RWPE2 (cell line): ENCODE data around the gene AGMO.

Experiments used
- ATAC-seq: fragments of 200-7000 bp; cut with Tn5 transposase; 3 replicates; pipeline ENCODE4 v1.9.1; 2021; ENCODE audit warnings: low read depth
- DNase-seq: peaks from one replicate; pipeline ENCODE4 v3.0.0-alpha.2; 2020; ENCODE audit warnings: low spot score
- H3K27ac ChIP-seq: fragments of 450-650 bp; 2 replicates; pipeline ENCODE4 v1.5.1; 2017; ENCODE audit warnings: mild to moderate bottlenecking; ENCODE audit not compliant: poor library complexity, severe bottlenecking
- H3K27me3 ChIP-seq: fragments of 250-450 bp; sonication (Bioruptor Pico); 2 replicates; pipeline ENCODE4 v1.5.1; 2021; ENCODE audit warnings: mild to moderate bottlenecking, moderate library complexity; ENCODE audit not compliant: insufficient read depth, poor library complexity, severe bottlenecking
- H3K36me3 ChIP-seq: fragments of 250-450 bp; sonication (Bioruptor Pico); 2 replicates; pipeline ENCODE4 v1.5.1; 2020; ENCODE audit warnings: low read depth, mild to moderate bottlenecking, moderate library complexity
- H3K4me1 ChIP-seq: fragments of 250-450 bp; sonication (Bioruptor Pico); 2 replicates; pipeline ENCODE4 v1.5.1; 2021; ENCODE audit warnings: mild to moderate bottlenecking, moderate library complexity; ENCODE audit not compliant: insufficient read depth, poor library complexity, severe bottlenecking
- H3K4me3 ChIP-seq: fragments of 250-450 bp; sonication (Bioruptor Pico); 2 replicates; pipeline ENCODE4 v1.5.1; 2021; ENCODE audit warnings: mild to moderate bottlenecking, moderate library complexity; ENCODE audit not compliant: severe bottlenecking
- H3K9me3 ChIP-seq: fragments of 250-450 bp; sonication (Bioruptor Pico); 2 replicates; pipeline ENCODE4 v1.5.1; 2021; ENCODE audit warnings: mild to moderate bottlenecking, moderate library complexity; ENCODE audit not compliant: severe bottlenecking
- CTCF ChIP-seq: fragments of 450-650 bp; IDR thresholded peaks from one replicate; pipeline ENCODE4 v1.5.1; 2017; ENCODE audit warnings: mild to moderate bottlenecking, moderate library complexity; ENCODE audit not compliant: poor library complexity, severe bottlenecking

Gene AGMO

GRCh38 chr7:15488401-15488800, 73.4 kb downstream of the AGMO start:
- Histone ChIP-seq H3K9me3 (no peaks in the 10 kb centered on the region), H3K4me1 (no peaks in the 10 kb centered on the region), H3K27me3 (peaks cover 8% of the 10 kb centered on the region), H3K4me3 (no peak overlapping the region), H3K36me3 (no peaks in the 10 kb centered on the region), H3K27ac (no peak overlapping the region)
- no peak for DNase-seq
- ATAC-seq = no peak
- no peak for TF ChIP-seq CTCF

GRCh38 chr7:15487896-15488295, 73.9 kb downstream of the AGMO start:
- TF ChIP-seq CTCF = no peak
- H3K4me3 ChIP-seq = no peak overlapping the region
- peaks cover 8% of the 10 kb centered on the region for H3K27me3 ChIP-seq
- H3K4me1 ChIP-seq = no peaks in the 10 kb centered on the region
- no peak overlapping the region for H3K27ac ChIP-seq
- no peaks in the 10 kb centered on the region for H3K9me3 ChIP-seq
- H3K36me3 ChIP-seq = no peaks in the 10 kb centered on the region
- ATAC-seq (no peak), DNase-seq (no peak)

- Histone ChIP-seq H3K9me3 (no peaks in the 10 kb centered on the region), H3K4me1 (no peaks in the 10 kb centered on the region), H3K27ac (no peak overlapping the region), H3K36me3 (no peaks in the 10 kb centered on the region), H3K4me3 (no peak overlapping the region), H3K27me3 (peaks cover 13% of the 10 kb centered on the region)
- ATAC-seq (no peak), DNase-seq (no peak)
- TF ChIP-seq CTCF = no peak
Measured at GRCh38 chr7:15485998-15486397, 75.8 kb downstream of the AGMO start.

- Histone ChIP-seq H3K9me3 (no peaks in the 10 kb centered on the region), H3K4me3 (no peak overlapping the region)
- ATAC-seq = no peak
Measured at GRCh38 chr7:15485431-15485830, 76.4 kb downstream of the AGMO start.

More at GRCh38 chr7:15485431-15485830, 76.4 kb downstream of the AGMO start:
- no peak for TF ChIP-seq CTCF
- no peak for DNase-seq
- peaks cover 13% of the 10 kb centered on the region for H3K27me3 ChIP-seq
- H3K4me1 ChIP-seq = no peaks in the 10 kb centered on the region
- H3K27ac ChIP-seq = no peak overlapping the region
- H3K36me3 ChIP-seq = no peaks in the 10 kb centered on the region
